ENCODE measurements around the gene CSAD.

The CSAD gene

GRCh38 chr12:53145383-53146260 is 35.1 kb downstream of the CSAD start:
- no peak for DNase-seq (ENCODE audit: low read depth, low spot score)
- H3K9me3 ChIP-seq (ENCODE audit: low read depth, low read length) = no peaks in the 10 kb centered on the region
- no peak overlapping the region for H3K9ac ChIP-seq (ENCODE audit: insufficient read length)
- H3K36me3 ChIP-seq (ENCODE audit: insufficient read depth, low read length) = no peaks in the 10 kb centered on the region
- no peak overlapping the region for H3K27ac ChIP-seq
- no peak overlapping the region for H3K4me3 ChIP-seq
- TF ChIP-seq FOXP2 (optimal IDR thresholded peaks at IDR 0.05; ENCODE audit: control extremely low read depth, extremely low read length, insufficient read depth) (no peak), POLR2AphosphoS5 (IDR thresholded peaks at IDR 0.05; ENCODE audit: borderline replicate concordance, low read depth, low read length) (no peak), EZH2 (IDR thresholded peaks at IDR 0.05) (no peak)

GRCh38 chr12:53143355-53143754 is 37.4 kb downstream of the CSAD start:
- Histone ChIP-seq H3K27ac (no peak overlapping the region), H3K9ac (ENCODE audit: insufficient read length) (no peak overlapping the region), H3K36me3 (ENCODE audit: insufficient read depth, low read length) (no peaks in the 10 kb centered on the region), H3K9me3 (ENCODE audit: low read depth, low read length) (no peaks in the 10 kb centered on the region), H3K4me3 (no peak overlapping the region)
- DNase-seq (ENCODE audit: low read depth, low spot score) = no peak
- TF ChIP-seq POLR2AphosphoS5 (IDR thresholded peaks at IDR 0.05; ENCODE audit: borderline replicate concordance, low read depth, low read length) (no peak), FOXP2 (optimal IDR thresholded peaks at IDR 0.05; ENCODE audit: control extremely low read depth, extremely low read length, insufficient read depth) (no peak), EZH2 (IDR thresholded peaks at IDR 0.05) (no peak)

GRCh38 chr12:53133722-53134121 is 47.0 kb downstream of the CSAD start:
- H3K9me3 ChIP-seq (ENCODE audit: low read depth, low read length) = no peaks in the 10 kb centered on the region
- TF ChIP-seq EZH2 (IDR thresholded peaks at IDR 0.05) = no peak
- no peak for TF ChIP-seq POLR2AphosphoS5 (IDR thresholded peaks at IDR 0.05; ENCODE audit: borderline replicate concordance, low read depth, low read length)
- no peak for TF ChIP-seq FOXP2 (optimal IDR thresholded peaks at IDR 0.05; ENCODE audit: control extremely low read depth, extremely low read length, insufficient read depth)
- DNase-seq (ENCODE audit: low read depth, low spot score) = no peak
- no peak overlapping the region for H3K4me3 ChIP-seq
- no peak overlapping the region for H3K27ac ChIP-seq
- no peak overlapping the region for H3K9ac ChIP-seq (ENCODE audit: insufficient read length)
- no peaks in the 10 kb centered on the region for H3K36me3 ChIP-seq (ENCODE audit: insufficient read depth, low read length)

- no peaks in the 10 kb centered on the region for H3K9me3 ChIP-seq (ENCODE audit: low read depth, low read length)
- no peak overlapping the region for H3K9ac ChIP-seq (ENCODE audit: insufficient read length)
- TF ChIP-seq EZH2 (IDR thresholded peaks at IDR 0.05) = no peak
- no peak for TF ChIP-seq FOXP2 (optimal IDR thresholded peaks at IDR 0.05; ENCODE audit: control extremely low read depth, extremely low read length, insufficient read depth)
- no peak for TF ChIP-seq POLR2AphosphoS5 (IDR thresholded peaks at IDR 0.05; ENCODE audit: borderline replicate concordance, low read depth, low read length)
- H3K27ac ChIP-seq = no peak overlapping the region
- H3K36me3 ChIP-seq (ENCODE audit: insufficient read depth, low read length) = no peaks in the 10 kb centered on the region
- H3K4me3 ChIP-seq = no peak overlapping the region
- no peak for DNase-seq (ENCODE audit: low read depth, low spot score)
Observed at GRCh38 chr12:53131844-53132243, 48.9 kb downstream of the CSAD start.

GRCh38 chr12:53128780-53129569 is 51.8 kb downstream of the CSAD start:
- no peak overlapping the region for H3K4me3 ChIP-seq
- no peaks in the 10 kb centered on the region for H3K9me3 ChIP-seq (ENCODE audit: low read depth, low read length)
- no peak for DNase-seq (ENCODE audit: low read depth, low spot score)
- TF ChIP-seq POLR2AphosphoS5 (IDR thresholded peaks at IDR 0.05; ENCODE audit: borderline replicate concordance, low read depth, low read length) (no peak), FOXP2 (optimal IDR thresholded peaks at IDR 0.05; ENCODE audit: control extremely low read depth, extremely low read length, insufficient read depth) (no peak), EZH2 (IDR thresholded peaks at IDR 0.05) (no peak)
- no peak overlapping the region for H3K27ac ChIP-seq
- H3K36me3 ChIP-seq (ENCODE audit: insufficient read depth, low read length) = no peaks in the 10 kb centered on the region
- no peak overlapping the region for H3K9ac ChIP-seq (ENCODE audit: insufficient read length)

- Histone ChIP-seq H3K4me3 (peak overlapping the region; percentile 22; the same call in 1 of the 2 replicates), H3K27ac (peak overlapping the region; percentile 80), H3K9me3 (ENCODE audit: low read depth, low read length) (no peaks in the 10 kb centered on the region), H3K9ac (ENCODE audit: insufficient read length) (no peak overlapping the region), H3K36me3 (ENCODE audit: insufficient read depth, low read length) (no peaks in the 10 kb centered on the region)
- no peak for DNase-seq (ENCODE audit: low read depth, low spot score)
- TF ChIP-seq EZH2 (IDR thresholded peaks at IDR 0.05) (no peak), POLR2AphosphoS5 (IDR thresholded peaks at IDR 0.05; ENCODE audit: borderline replicate concordance, low read depth, low read length) (no peak), FOXP2 (optimal IDR thresholded peaks at IDR 0.05; ENCODE audit: control extremely low read depth, extremely low read length, insufficient read depth) (no peak)
Observed at GRCh38 chr12:53127169-53127568, 53.6 kb downstream of the CSAD start.

GRCh38 chr12:53124352-53124723 is 56.4 kb downstream of the CSAD start:
- TF ChIP-seq EZH2 (IDR thresholded peaks at IDR 0.05) (no peak), POLR2AphosphoS5 (IDR thresholded peaks at IDR 0.05; ENCODE audit: borderline replicate concordance, low read depth, low read length) (no peak), FOXP2 (optimal IDR thresholded peaks at IDR 0.05; ENCODE audit: control extremely low read depth, extremely low read length, insufficient read depth) (no peak)
- no peak overlapping the region for H3K27ac ChIP-seq
- H3K9ac ChIP-seq (ENCODE audit: insufficient read length) = no peak overlapping the region
- no peaks in the 10 kb centered on the region for H3K36me3 ChIP-seq (ENCODE audit: insufficient read depth, low read length)
- H3K4me3 ChIP-seq = no peak overlapping the region
- no peaks in the 10 kb centered on the region for H3K9me3 ChIP-seq (ENCODE audit: low read depth, low read length)
- DNase-seq (ENCODE audit: low read depth, low spot score) = no peak

GRCh38 chr12:53123578-53124351 is 57.0 kb downstream of the CSAD start:
- H3K36me3 ChIP-seq (ENCODE audit: insufficient read depth, low read length) = no peaks in the 10 kb centered on the region
- no peak for DNase-seq (ENCODE audit: low read depth, low spot score)
- no peaks in the 10 kb centered on the region for H3K9me3 ChIP-seq (ENCODE audit: low read depth, low read length)
- TF ChIP-seq FOXP2 (optimal IDR thresholded peaks at IDR 0.05; ENCODE audit: control extremely low read depth, extremely low read length, insufficient read depth) = no peak
- no peak for TF ChIP-seq EZH2 (IDR thresholded peaks at IDR 0.05)
- no peak for TF ChIP-seq POLR2AphosphoS5 (IDR thresholded peaks at IDR 0.05; ENCODE audit: borderline replicate concordance, low read depth, low read length)
- peak overlapping the region; percentile 67 for H3K27ac ChIP-seq
- H3K9ac ChIP-seq (ENCODE audit: insufficient read length) = no peak overlapping the region
- peak overlapping the region; percentile 11 for H3K4me3 ChIP-seq

Measured in SK-N-MC (cell line).